Measurements from ENCODE around the gene GLYATL2.

Gene GLYATL2

GRCh38 chr11:58805065-58805464 is 39.4 kb downstream of the GLYATL2 start:
- no peak overlapping the region for H3K4me3 ChIP-seq (ENCODE audit: low read depth, low read length)
- no peak for DNase-seq (ENCODE audit: low read depth)

GRCh38 chr11:58801974-58802545 is 42.4 kb downstream of the GLYATL2 start:
- no peak for DNase-seq (ENCODE audit: low read depth)
- H3K4me3 ChIP-seq (ENCODE audit: low read depth, low read length): no peak overlapping the region

DNA sequence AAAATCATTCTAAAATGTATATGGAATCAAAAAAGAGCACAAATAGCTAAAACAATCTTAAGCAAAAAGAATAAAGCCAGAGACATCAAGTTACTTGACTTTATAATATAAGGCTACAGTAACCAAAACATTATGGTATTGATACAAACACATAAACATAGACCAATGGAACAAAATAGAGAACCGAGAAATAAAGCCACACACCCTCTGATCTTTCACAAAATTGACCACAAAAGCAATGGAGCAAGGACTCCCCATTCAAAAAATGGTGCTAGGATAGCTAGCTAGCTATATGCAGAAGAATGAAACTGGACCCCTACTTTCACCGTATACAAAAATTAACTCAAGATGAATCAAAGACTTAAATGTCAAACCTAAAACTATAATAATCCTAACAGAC is 43.2 kb downstream of the GLYATL2 start:
- H3K4me3 ChIP-seq (ENCODE audit: low read depth, low read length): no peak overlapping the region
- no peak for DNase-seq (ENCODE audit: low read depth)

DNA sequence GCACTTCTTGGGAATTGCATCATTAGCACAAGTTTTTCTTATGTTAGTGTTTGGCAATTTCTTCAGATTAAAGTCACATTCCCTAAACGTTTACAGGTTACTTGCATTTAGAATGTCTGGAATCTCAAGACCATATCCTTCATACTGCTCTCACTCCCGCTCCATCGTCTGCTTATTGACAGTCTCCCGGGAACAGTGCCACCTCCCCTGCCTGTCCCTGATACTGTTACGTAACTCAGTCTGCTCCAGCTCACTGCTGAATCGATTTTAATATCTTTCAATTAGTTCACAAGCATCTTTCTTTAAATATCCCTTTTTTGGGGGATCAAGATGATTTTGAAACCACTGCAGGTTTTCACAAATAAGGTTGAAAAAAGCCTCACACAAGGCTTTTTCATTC is 48.2 kb downstream of the GLYATL2 start:
- H3K4me3 ChIP-seq (ENCODE audit: low read depth, low read length): no peak overlapping the region
- no peak for DNase-seq (ENCODE audit: low read depth)

DNA sequence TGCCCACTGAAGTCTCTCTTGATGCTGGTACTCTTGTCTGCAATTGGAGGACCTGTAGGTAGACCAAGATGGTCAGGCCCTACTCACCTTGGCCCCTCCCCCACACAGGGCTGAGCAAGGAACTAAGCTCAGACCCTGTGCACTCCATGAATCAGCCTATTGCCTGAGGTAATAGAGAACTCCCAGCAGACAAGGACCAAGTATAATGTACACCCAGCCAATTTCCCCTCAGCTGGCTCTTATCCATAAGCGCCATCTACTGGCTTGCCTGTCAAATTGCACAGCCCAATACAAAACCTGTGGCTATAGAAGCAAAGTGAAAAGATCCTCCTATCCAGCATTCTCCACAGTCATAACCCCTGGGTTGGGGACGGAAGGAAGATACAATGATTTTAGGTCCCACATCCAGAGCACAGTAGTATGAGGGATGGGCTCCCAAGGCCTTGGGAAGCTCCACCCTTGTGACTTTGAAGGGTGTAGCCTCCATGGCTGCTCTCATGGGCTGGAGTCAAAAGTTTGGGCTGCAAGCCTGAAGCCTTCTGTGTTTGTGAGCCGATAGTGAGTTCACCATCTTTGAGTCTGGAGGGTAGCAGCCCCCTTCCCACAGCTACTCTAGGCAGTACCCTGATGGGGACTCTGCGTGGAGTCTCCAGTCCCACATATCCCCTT is 56.0 kb downstream of the GLYATL2 start:
- no peak overlapping the region for H3K4me3 ChIP-seq (ENCODE audit: low read depth, low read length)
- peak; percentile 5 for DNase-seq (ENCODE audit: low read depth)

DNA sequence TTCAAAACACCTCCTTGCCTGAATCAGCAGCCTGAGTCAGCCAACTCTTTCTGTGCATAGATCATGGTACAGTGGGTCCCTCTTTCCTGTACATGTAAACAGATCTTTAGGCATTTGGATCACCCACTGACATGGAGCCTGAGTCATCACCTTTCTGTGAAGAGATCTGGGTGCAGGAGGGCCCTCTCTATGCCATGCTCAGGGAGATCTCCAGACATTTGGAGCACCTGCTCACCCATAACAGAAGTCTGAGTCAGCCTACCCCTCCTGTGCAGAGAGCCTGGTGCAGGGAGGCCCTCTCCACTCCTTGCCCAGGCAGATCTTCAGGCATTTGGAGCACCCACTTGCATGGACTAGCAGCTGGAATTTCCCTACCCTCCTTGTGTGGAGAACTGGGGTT is 56.6 kb downstream of the GLYATL2 start:
- H3K4me3 ChIP-seq (ENCODE audit: low read depth, low read length): no peak overlapping the region
- peak; percentile 18 for DNase-seq (ENCODE audit: low read depth)

- no peak for DNase-seq (ENCODE audit: low read depth)
- H3K4me3 ChIP-seq (ENCODE audit: low read depth, low read length): no peak overlapping the region
These were observed 57.8 kb downstream of the GLYATL2 start for GRCh38 chr11:58786693-58787092.

GRCh38 chr11:58784995-58785394 is 59.5 kb downstream of the GLYATL2 start:
- DNase-seq (ENCODE audit: low read depth): no peak

More at GRCh38 chr11:58784995-58785394, 59.5 kb downstream of the GLYATL2 start:
- H3K4me3 ChIP-seq (ENCODE audit: low read depth, low read length): no peak overlapping the region
